HepG2 (cell line): ENCODE results near the gene LLGL2. TPM values are rescaled to one million over a fixed set of nuclear protein-coding genes. Genes with fewer than 3 reads are reported as not detected.

Experiments
- microRNA-seq: library from miRNA; unstranded; fragments of <30 nt; microRNA quantifications from one replicate; pipeline ENCODE4, GENCODE V29; 2020
- polyA plus RNA-seq, 8 experiments: library from polyadenylated mRNA; depleted of rRNA in 3 of 8; stranded (reverse) in 7 of 8; unstranded in 1 of 8; fragments of >200 nt; fragmentation: Illumina TruSeq in 4 of 8; extraction: Trizol in 4 of 8; gene quantifications; 2 replicates each; pipeline versions ENCODE4 v1.2.1 to v1.2.3, GENCODE V29; 2011 to 2016; ENCODE audit warnings: low read depth in 4 of 8, missing spikeins in 1 of 8, mixed read lengths in 1 of 8; ENCODE audit not compliant: insufficient read depth in 1 of 8
- total RNA-seq, 5 experiments: library from RNA; depleted of rRNA; stranded (reverse); fragments of >200 nt; fragmentation: Illumina TruSeq; extraction: Trizol; gene quantifications; 2 replicates each; pipeline ENCODE4 v1.2.3, GENCODE V29; 2016; ENCODE audit warnings: low read depth in 1 of 5

Gene LLGL2
- total and polyA plus RNA-seq, 2 of the 13 experiments (the other 11 are each of a cell fraction or from before 2014, with no cell fraction given), result 83.0 to 86.7 TPM

Small RNAs within 50 kb of the gene (microRNA-seq; reads per million reads assigned to microRNA genes)
- 1.0 reads per million for gene MIR6785

Other genes starting within 250 kb of the LLGL2 start
- 41.4 and 42.2 TPM in 2 replicates for gene SLC25A19, start 236.3 kb upstream of the LLGL2 start, total RNA-seq (2016; rRNA removed; fragmentation: Illumina TruSeq; extraction: Trizol)
- 24.4 and 27.7 TPM in 2 replicates for gene SLC25A19, start 236.3 kb upstream of the LLGL2 start, polyA plus RNA-seq (2011; rRNA removed)
- 92.3 and 95.7 TPM in 2 replicates for gene GRB2, start 120.0 kb upstream of the LLGL2 start, total RNA-seq (2016; rRNA removed; fragmentation: Illumina TruSeq; extraction: Trizol)
- gene GRB2, start 120.0 kb upstream of the LLGL2 start, polyA plus RNA-seq (2011; rRNA removed), result 67.9 and 84.6 TPM in 2 replicates
- gene TMEM94, start 69.1 kb upstream of the LLGL2 start, total RNA-seq (2016; rRNA removed; fragmentation: Illumina TruSeq; extraction: Trizol), result 20.8 and 32.6 TPM in 2 replicates
- 134 and 150 TPM in 2 replicates for gene TMEM94, start 69.1 kb upstream of the LLGL2 start, polyA plus RNA-seq (2011; rRNA removed)
- gene CASKIN2, start 10.2 kb upstream of the LLGL2 start, total RNA-seq (2016; rRNA removed; fragmentation: Illumina TruSeq; extraction: Trizol), result 5.2 and 10.6 TPM in 2 replicates
- 6.8 and 7.8 TPM in 2 replicates for gene CASKIN2, start 10.2 kb upstream of the LLGL2 start, polyA plus RNA-seq (2011; rRNA removed)
- gene TSEN54, start 9.2 kb upstream of the LLGL2 start, total RNA-seq (2016; rRNA removed; fragmentation: Illumina TruSeq; extraction: Trizol), result 43.6 and 62.9 TPM in 2 replicates
- gene TSEN54, start 9.2 kb upstream of the LLGL2 start, polyA plus RNA-seq (2011; rRNA removed), result 63.3 and 64.4 TPM in 2 replicates
- gene MYO15B, start 62.1 kb downstream of the LLGL2 start, total RNA-seq (2016; rRNA removed; fragmentation: Illumina TruSeq; extraction: Trizol), result 1.9 and 2.8 TPM in 2 replicates
- gene MYO15B, start 62.1 kb downstream of the LLGL2 start, polyA plus RNA-seq (2011; rRNA removed), result 8.1 and 11.2 TPM in 2 replicates
- gene SMIM5, start 107.7 kb downstream of the LLGL2 start, total RNA-seq (2016; rRNA removed; fragmentation: Illumina TruSeq; extraction: Trizol), result not detected in 2 replicates
- gene SMIM5, start 107.7 kb downstream of the LLGL2 start, polyA plus RNA-seq (2011; rRNA removed), result 0.05 TPM in 1 of 2 replicates, not detected in the other
- gene RECQL5, start 141.5 kb downstream of the LLGL2 start, total RNA-seq (2016; rRNA removed; fragmentation: Illumina TruSeq; extraction: Trizol), result 17.8 and 32.0 TPM in 2 replicates
- 27.7 and 33.4 TPM in 2 replicates for gene RECQL5, start 141.5 kb downstream of the LLGL2 start, polyA plus RNA-seq (2011; rRNA removed)
- gene SAP30BP, start 141.6 kb downstream of the LLGL2 start, total RNA-seq (2016; rRNA removed; fragmentation: Illumina TruSeq; extraction: Trizol), result 99.4 and 109 TPM in 2 replicates
- gene SAP30BP, start 141.6 kb downstream of the LLGL2 start, polyA plus RNA-seq (2011; rRNA removed), result 67.7 and 80.1 TPM in 2 replicates
- 4.0 and 6.9 TPM in 2 replicates for gene ITGB4, start 195.8 kb downstream of the LLGL2 start, total RNA-seq (2016; rRNA removed; fragmentation: Illumina TruSeq; extraction: Trizol)
- 14.5 and 14.7 TPM in 2 replicates for gene ITGB4, start 195.8 kb downstream of the LLGL2 start, polyA plus RNA-seq (2011; rRNA removed)
- gene GALK1, start 239.5 kb downstream of the LLGL2 start, total RNA-seq (2016; rRNA removed; fragmentation: Illumina TruSeq; extraction: Trizol), result 93.6 and 95.6 TPM in 2 replicates
- gene GALK1, start 239.5 kb downstream of the LLGL2 start, polyA plus RNA-seq (2011; rRNA removed), result 59.9 and 93.0 TPM in 2 replicates